ENCODE measurements around the gene MYO9B.

The MYO9B gene

GRCh38 chr19:17243211-17243829 is 167.7 kb downstream of the MYO9B start:
- no peak for DNase-seq (ENCODE audit: low read depth)

DNA sequence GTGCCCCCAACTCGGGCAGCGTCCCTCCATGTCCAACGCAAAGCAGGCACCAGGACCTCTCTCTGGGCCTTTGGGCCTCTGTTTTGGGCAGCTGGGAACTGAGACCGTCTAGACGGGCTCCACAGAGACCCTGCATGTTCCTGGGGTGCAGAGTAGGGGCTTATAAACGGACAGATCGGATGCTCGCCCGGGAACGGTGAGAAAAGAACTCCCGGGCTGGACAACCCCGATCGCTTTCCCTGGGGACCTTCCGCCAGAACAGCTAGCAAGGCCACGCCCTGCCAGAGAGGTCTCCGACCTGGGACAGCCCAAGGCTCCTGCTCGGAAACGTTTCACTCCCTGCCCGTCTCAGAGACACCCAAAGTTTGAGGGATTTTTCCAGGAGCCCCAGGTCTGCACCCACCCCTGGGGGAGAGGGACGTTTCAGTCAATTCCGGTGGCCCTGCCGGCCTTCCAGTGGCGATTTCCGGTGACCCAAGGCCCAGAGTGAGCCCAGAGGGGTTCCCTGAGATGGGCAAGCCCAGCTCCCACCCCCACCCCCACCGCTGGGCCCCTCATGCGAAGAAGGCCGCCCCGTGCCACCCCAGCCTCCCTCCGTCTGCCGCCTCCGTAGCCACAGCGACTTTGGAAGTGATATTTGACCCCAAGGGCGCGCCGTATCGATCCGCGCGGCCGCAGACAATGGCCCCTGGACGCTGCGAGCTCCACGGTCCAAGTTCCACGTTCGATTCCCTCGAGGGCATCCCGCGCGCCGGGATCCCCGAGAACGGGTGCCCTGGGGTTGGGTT is 168.4 kb downstream of the MYO9B start:
- DNase-seq (ENCODE audit: low read depth): no peak

- DNase-seq (ENCODE audit: low read depth): no peak
Observed at GRCh38 chr19:17244618-17245534, 169.3 kb downstream of the MYO9B start.

DNA sequence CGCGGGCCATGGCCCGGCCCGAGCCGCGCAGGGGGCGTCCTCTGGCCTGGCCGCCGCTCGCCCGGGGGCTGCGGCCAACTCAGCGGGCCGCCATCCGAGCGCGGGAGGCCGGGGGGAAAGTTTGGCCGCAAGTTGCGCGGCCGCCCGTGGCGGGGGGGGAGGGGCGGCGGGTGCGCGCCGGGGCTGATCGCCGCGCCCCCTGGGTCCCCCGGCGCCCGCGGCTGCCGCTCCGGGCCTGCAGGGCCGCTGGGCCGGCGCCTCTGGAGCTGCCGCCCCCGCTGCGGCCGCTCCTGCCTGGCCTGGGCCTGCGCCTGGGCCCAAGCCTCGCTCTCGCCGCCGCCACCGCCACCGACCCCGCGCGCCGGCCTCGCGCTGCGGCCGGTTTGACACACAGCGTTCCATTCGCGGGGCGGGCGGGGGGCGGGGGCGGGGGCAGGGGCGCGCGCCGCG is 170.0 kb downstream of the MYO9B start, which contains the start of gene NR2F6:
Gene NR2F6 (minus strand): TSS at position 385 of the 450 bp plus-strand sequence. CDS start 699 bp downstream, outside the sequence.
- DNase-seq (ENCODE audit: low read depth): no peak

- DNase-seq (ENCODE audit: low read depth): no peak
Observed at GRCh38 chr19:17246681-17247425, 171.3 kb downstream of the MYO9B start.

DNA sequence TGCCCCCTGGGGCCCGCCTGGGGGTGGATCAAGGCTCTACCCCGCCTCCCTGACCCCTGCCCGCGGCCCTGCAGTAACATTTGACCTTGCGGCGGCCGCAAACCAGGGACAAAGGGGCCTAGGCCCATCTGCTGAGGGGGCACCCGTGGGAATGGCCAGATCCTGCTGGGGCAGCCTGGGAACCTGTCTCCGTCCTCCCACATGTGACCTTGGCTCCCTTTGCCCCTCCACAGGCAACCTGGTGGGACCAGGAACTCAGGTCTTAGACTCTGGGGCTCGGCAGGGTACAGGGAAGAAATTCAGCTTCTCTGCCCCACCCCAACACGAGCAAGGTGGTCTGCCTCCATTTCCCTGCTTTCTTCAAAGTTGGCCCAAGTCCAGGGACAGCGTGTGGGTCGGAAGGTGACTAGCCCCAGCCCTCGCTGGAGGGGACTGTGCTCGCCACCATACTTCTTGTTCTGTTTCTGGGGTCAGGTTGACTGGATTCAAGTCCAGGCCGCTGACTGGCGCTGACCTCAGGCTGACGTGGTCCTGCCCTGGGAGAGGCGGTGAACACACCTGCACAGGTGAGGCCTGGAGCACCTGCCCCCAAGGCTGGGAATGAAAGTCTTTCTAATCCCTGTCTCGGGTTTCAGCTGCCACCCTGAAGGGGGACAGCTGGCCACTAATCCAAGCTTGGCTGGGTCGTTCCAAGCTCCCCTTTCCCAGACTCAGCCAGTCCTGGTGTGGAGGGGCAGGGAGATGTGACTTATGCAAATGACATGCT is 172.6 kb downstream of the MYO9B start:
- no peak for DNase-seq (ENCODE audit: low read depth)

- no peak for DNase-seq (ENCODE audit: low read depth)
Observed at GRCh38 chr19:17249887-17250548, 174.4 kb downstream of the MYO9B start.

GRCh38 chr19:17254636-17255035 is 179.1 kb downstream of the MYO9B start:
- no peak for DNase-seq (ENCODE audit: low read depth)

- no peak for DNase-seq (ENCODE audit: low read depth)
Observed at GRCh38 chr19:17255150-17255621, 179.6 kb downstream of the MYO9B start.

DNA sequence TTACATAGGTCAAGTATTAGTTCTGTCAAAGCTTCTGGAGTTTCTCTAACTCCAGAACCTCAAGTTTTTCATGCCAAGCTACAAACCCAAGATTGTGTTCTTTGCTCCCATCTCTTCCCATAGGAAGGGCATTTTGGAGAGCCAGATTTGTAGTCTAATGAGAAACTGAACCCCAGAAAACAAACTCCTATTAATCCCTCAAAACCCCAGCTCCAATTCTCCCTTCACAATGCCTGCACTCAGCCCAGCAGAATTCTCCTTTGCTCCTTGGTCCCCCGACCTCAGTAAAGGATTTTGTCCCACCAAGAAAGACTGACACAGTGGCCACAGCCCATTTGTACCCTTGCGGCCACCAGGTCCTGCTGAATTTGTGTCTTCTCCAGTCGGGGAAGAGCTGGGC is 180.6 kb downstream of the MYO9B start:
- no peak for DNase-seq (ENCODE audit: low read depth)

- DNase-seq (ENCODE audit: low read depth): no peak
Observed at GRCh38 chr19:17259118-17259780, 183.7 kb downstream of the MYO9B start.

GRCh38 chr19:17259934-17260333 is 184.4 kb downstream of the MYO9B start:
- DNase-seq (ENCODE audit: low read depth): no peak

- DNase-seq (ENCODE audit: low read depth): peak; percentile 83
Observed at GRCh38 chr19:17260842-17261325, 185.3 kb downstream of the MYO9B start.

GRCh38 chr19:17262557-17262956 is 187.0 kb downstream of the MYO9B start:
- no peak for DNase-seq (ENCODE audit: low read depth)

Measured in activated gamma-delta T cell treated with anti-CD3 and anti-CD28 coated beads, Interleukin-2, amount 50 U/mL, for 16 hours (primary cell).